ENCODE data around the gene GSG1L. TPM values are rescaled to one million over a fixed set of nuclear protein-coding genes. Genes with fewer than 3 reads are reported as not detected.

The GSG1L gene
- total and polyA plus RNA-seq, 2 of the 13 experiments (the other 11 are each of a cell fraction or from before 2014, with no cell fraction given) = not detected

GRCh38 chr16:27785307-27785678 is 278.2 kb downstream of the GSG1L start:
- Histone ChIP-seq H3K36me3 (replicated peaks in 1 of 2; ENCODE audit: control insufficient read depth in 1 of 2, insufficient read depth in 2 of 2, low read length in 2 of 2) (no peaks in the 10 kb centered on the region), H3K4me3 (replicated peaks in 1 of 3; ENCODE audit: insufficient read depth in 1 of 3, low read depth in 2 of 3, low read length in 3 of 3) (no peak overlapping the region), H3K4me2 (ENCODE audit: low read depth, low read length) (no peak overlapping the region), H4K20me1 (ENCODE audit: insufficient read depth, low read length) (0 out of 2 replicates have a peak, but pooled peaks cover 2% of the 10 kb centered on the region), H3K27ac (ENCODE audit: extremely low read length, insufficient read depth, low read length) (no peak overlapping the region), H3K79me2 (ENCODE audit: insufficient read depth, low read length) (no peaks in the 10 kb centered on the region), H3K27me3 (ENCODE audit: control insufficient read depth in 1 of 2, insufficient read depth in 2 of 2, low read length in 2 of 2) (peaks cover 1 to 7% of the 10 kb centered on the region in 2 experiments; a peak in 1 of 5 replicates), H3K9ac (ENCODE audit: insufficient read depth, low read depth, low read length) (no peak overlapping the region), H3K4me1 (ENCODE audit: insufficient read depth, low read length) (no peaks in the 10 kb centered on the region), H2AFZ (ENCODE audit: low read length) (no peak overlapping the region), H3K9me3 (ENCODE audit: low read length) (no peaks in the 10 kb centered on the region)
- TF ChIP-seq BCL6 (CRISPR knock-in tag; IDR thresholded peaks at IDR 0.05) (no peak), ZBTB49 (CRISPR knock-in tag; IDR thresholded peaks at IDR 0.05; ENCODE audit: borderline replicate concordance) (no peak), ZNF512B (CRISPR knock-in tag; IDR thresholded peaks at IDR 0.05; ENCODE audit: borderline replicate concordance) (no peak)
- in situ Hi-C loops (cut with HindIII; ENCODE audit: extremely low pct_ligation_motif_present, low pct_unique_long_range_greater_than_20kb) = no loop called here
- DNase-seq (ENCODE audit: low spot score) = no peak
- FAIRE-seq = no peak
- intact Hi-C loops (cut with micrococcal nuclease; ENCODE audit: unreplicated experiment) = no loop called here
- 10% methylated on average over 7 of the region's 7 CpGs for WGBS (ENCODE audit: low lambda C conversion rate)
- BruUV-seq (replicated peaks) = no TSS peak
- ChIA-PET POLR2A (no interaction called here), CTCF (ENCODE audit: low intra/inter-chr PET ratio, low total read pairs) (no interaction called here)
- no peak for ATAC-seq

Data from HepG2 (cell line).